Urothelium cell line (cell line): ENCODE results near the gene SPEN.

Source experiments
- DNase-seq: peaks from one replicate; pipeline ENCODE4 v3.0.0; 2011; ENCODE audit warnings: low spot score, mixed read lengths
- FAIRE-seq: peaks from 2 replicates; lab custom pipeline; 2011; peaks lifted over from hg19 to GRCh38; lab: Jason Lieb, UNC

SPEN gene

DNA sequence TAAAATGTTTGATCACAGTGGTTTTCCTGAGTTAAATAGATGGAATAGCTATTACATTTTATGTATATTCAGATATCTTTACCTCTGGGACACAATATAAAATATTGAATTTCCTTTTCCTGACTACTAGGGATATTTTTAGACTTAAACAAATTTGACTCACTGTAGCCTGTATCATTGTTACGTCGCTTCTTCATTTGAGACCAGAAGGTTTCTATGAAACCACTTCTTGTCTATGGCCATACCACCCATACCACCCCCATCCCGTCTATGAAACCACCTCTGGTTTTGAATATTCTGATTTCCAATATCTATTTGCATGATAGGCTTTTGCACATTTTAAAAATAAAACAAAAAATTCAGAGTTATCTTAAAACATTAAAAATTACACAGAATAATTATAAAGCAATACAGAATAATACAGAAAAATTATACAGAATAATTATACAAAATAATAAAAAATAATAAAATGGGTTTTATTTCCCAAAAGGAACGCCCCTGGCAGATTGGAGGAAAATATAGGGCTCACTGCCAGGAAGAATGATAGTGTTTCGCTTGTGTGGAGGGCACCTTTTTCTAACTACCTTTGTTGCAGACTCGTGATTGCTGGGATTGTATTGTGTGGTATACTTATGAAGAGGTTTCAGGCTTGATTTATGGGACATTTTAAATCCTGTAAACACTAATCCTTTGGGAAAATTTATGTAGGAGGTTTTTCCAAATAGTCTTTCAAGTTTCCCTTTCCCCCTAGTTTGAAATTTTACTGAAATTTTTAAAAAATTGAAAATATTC is 4.7 kb downstream of the SPEN start:
- FAIRE-seq: no peak
- DNase-seq: no peak

DNA sequence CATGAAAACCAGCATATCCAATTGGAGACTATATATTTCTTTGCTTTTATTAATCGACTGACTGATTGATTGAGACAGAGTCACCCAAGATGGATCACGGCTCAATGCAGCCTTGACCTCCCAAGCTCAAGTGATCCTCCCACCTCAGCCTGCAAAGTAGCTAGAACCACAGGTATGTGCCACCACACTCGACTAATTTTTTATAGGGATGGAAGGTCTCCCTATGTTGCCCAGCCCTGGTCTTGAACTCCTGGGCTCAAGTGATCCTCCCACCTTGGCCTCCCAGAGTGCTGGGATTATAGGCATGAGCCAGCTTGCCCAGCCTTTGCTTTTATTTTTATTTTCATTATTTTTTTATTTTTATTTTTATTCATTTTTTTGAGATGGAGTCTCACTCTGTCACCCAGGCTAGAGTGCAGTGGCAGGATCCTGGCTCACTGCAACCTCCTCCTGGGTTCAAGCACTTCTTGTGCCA is 5.4 kb downstream of the SPEN start:
- DNase-seq (no peak), FAIRE-seq (no peak)

DNA sequence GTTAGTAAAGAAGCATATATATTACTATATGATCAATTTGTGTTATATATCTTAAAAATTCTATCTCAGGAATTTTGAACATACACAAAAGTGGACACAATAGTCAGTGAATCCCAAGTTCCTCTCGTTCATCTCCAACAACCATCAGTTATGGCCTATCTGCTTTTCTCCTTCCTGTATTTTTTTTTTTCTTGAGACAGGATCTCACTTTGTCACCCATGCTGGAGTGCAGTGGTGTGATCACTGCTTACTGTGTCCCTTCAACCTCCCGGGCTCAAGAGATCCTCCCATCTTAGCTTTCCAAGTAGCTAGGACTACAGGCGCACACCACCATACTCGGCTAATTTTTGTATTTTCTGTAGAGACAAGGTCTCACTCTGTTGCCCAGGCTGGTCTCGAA is 9.4 kb downstream of the SPEN start:
- DNase-seq (no peak), FAIRE-seq (no peak)

DNA sequence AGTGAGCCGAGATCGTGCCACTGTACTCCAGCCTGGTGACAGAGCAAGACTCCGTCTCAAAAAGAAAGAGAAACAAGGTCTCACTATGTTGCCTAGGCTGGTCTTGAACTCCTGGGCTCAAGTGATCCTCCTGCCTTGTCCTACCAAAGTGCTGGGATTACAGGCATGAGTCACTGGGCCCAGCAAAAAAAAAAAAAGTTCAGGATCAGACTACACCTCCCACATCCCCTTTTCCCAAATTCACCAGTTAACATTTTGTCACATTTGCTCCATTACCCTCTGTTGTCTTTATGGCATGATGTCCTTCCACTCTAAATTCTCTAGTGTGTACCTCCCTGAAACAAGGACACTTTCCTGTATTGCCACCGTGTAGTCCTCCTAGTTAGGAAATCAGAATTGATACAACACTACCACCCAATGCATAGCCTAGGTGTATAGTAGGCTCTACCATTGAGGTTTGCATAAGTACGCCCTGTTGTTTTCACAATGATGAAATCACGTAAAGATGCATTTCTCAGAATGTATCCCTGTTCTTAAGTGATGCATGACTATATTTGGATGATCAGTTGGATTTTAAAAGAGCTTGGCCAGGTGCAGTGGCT is 10.7 kb downstream of the SPEN start:
- DNase-seq: no peak
- no peak for FAIRE-seq

DNA sequence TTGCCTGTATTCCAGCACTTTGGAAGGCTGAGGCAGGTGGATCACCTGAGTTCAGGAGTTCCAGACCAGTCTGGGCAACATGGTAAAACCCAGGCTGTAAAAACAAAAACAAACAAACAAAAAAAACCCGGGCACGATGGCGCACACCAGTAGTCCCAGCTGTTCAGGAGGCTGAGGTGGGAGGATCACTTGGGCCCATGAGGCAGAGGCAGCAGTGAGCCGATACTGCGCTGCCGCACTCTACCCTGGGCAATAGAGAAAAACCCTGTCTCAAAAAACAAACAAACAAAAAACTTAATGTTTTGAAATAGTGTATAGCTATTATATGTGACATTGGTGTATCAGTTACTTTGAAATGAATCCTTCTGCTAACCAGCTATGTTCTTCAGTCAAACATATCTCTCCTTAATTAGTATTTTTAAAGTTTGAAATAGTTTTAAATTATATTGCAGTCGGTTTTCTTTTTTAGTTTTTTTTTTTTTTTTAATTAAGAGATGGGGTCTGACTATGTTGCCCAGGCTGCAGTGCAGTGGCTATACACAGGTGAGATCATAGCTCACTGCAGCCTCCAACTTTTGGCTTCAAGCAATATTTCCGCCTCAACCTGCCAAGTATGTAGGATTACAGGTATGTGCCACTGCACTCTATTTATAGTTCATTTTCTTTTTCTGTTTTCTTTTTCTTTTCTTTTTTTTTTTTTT is 11.3 kb downstream of the SPEN start:
- no peak for DNase-seq
- no peak for FAIRE-seq

DNA sequence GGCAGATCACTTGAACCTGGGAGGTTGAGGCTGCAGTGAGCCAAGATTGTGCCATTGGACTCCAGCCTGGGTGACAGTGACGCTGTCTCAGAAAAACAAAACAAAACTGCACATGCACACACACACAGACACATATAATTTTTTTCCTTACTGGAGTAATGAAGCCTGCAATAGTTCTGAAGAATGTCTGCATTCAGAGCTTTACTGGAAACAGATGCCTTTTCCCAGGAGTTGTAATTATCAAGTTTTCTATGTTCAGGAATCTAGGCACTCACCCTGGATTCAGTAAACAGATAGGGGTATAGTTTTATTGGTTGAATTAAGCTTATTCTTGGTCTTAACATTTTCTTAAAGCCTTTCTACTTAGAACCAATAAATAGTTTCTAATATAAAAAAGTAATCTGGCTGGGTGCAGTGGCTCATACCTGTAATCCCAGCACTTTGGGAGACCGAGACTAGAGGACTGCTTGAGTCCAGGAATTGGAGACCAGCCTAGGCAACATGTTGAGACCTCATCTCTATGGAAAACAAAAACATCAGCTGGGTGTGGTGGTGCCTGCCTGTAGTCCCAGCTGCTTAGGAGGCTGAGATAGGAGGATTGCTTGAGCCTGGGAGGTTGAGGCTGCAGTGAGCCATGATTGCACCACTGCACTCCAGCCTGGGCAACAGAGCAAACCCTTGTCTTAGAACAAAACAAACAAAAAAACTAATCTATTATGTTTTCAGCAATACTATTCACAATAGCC is 15.8 kb downstream of the SPEN start:
- FAIRE-seq: no peak
- no peak for DNase-seq

DNA sequence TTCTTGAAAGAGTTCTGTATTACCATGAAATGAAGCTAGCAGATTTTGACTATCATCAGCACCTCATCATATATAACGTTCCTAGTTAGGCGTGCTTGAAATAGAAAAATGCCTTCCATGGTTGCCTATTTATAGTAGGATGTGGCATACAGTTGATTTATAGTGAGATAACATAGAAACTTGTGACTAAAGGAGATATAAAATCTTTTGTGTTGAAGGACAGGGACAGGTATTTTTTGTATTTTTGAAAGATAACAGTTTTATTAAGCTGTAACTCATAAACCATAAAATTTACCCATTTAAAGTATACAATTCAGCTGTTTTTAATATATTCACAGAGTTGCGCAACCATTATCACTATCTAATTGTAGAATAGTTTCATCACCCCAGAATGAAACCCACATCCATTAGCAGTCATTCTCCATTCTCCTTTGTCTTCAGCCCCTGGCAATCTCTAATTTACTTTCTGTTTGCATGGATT is 19.3 kb downstream of the SPEN start:
- no peak for FAIRE-seq
- DNase-seq: no peak

DNA sequence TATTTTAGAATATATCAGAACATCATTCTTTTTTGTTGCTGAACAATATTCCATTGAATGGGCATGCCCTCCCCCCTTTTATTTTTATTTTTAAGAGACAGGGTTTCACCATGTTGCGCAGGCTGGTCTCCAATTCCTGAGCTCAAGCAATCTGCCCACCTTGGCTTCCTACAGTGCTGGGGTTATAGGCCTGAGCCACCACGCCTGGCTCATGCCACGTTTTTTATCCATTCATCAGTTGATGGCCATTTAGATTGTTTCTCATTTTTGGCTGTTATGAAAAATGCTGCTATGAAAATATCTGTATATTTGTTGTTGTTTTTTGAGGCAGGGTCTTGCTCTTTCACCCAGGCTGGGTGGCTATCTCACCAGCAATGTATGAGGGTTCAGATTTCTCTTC is 19.8 kb downstream of the SPEN start:
- FAIRE-seq (no peak), DNase-seq (no peak)

DNA sequence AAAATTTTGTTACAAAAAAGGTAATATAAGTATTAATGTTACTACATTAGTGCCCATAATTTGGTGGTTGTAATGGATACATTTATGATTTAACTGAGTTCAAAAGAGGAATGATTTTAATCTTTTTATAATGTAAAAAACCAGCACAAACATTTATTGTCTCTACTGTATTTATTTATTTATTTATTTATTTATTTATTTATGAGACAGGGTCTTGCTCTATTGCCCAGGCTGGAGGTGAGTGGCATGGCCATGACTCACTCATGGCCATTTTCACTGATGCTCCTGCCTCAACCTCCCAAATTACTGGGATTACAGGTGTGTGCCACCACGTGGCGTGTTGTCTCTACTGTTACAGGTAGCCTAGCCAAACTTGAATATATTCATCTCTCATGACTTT is 21.9 kb downstream of the SPEN start:
- FAIRE-seq: no peak
- no peak for DNase-seq

DNA sequence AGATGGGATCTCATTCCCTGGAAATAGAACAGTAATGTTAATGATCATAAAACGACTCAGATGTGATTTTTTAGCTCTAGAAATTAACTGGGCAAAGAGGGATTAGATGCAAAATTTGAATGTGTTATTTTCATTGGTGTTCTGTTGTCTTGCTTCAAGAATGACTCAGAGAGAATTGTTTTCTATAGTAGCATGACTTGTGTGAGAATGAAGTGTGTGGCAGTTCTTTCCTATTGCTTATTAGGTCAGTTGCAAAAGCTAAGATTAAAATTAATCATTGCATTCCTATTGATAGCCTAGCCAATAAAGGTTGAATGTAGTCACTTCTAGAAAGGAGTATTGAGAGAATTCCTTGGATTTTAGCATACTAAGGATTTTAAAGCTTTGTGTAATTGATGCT is 22.9 kb downstream of the SPEN start:
- DNase-seq (no peak), FAIRE-seq (no peak)

DNA sequence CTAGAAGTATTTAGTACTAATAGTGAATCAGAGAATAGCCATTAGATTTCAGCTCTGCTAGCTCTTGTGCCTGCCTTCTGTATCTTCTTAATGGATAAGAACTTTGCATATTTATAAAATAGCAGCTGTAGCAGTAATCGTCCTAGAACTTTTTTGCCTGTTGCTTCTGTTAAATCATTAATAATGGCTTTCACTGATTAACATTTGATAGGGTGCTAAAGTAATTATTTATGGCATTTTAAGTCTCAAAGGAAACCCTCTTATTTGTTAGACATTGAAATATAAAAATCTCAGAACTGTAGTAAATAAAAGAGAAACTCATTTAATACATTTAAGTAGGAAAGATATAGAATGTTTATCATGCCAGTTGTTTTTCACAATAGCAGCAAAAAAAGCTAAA is 27.0 kb downstream of the SPEN start:
- no peak for FAIRE-seq
- no peak for DNase-seq

DNA sequence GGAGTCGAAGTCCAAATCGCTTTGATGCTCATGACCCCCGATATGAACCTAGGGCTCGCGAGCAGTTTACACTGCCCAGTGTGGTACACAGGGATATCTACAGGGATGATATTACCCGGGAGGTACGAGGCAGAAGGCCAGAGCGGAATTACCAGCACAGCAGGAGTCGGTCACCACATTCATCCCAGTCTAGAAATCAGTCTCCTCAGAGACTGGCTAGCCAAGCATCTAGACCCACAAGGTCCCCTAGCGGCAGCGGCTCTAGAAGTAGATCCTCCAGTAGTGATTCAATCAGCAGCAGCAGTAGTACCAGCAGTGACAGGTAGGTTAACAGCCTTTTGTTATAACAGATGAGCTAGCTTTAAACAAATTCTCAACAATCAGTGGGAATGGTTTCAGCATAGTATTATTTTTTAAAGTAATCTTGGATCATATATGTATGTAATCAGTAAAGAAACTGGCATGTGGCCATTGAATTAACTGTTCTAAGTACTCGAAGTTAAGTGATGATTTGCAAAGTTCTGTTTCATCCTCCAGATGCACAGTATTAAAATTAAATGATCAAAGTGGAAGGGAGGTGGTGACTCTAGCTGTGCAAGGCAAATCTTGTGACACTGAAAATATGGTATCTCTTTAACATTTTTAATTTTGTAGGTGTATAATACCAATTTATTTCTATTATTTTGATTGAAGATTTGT is 29.0 kb downstream of the SPEN start:
- DNase-seq (no peak), FAIRE-seq (no peak)

DNA sequence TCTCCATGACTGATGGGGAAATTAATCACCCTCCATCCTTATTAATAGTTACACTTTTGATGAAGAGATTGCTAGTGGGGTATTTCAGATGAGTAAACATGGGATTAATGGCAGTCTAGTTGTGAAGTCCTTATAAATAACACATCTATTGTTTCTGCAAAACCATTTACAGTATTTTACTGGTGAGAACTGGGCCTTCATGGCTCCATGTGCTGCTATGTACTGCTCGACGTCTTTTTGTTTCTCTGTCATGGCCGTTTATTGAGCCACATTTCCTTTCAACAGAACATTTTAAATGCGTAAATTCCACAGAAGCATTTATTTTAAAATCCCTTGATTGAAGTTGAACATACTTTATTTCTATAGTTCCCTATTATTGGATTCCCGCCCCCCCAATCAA is 34.5 kb downstream of the SPEN start:
- DNase-seq: no peak
- no peak for FAIRE-seq

DNA sequence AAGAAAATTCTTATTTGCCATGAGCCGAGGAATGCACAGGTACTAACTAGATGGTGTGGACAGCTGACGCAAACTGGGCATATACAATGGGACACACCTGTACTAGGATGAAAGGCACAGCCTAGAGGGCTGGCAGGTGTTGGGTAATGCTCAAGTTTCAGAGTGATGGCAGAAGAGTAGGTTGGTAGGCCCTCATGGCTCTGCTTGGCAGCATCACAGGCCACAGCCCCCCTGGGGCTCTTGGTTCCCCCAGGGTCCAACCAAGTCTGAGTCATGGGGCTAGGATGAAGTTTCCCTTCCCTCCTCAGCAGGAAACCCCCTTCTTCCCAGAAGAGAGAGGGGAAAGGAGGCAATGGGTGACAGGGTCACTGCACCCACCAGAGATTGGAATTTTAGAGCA is 35.2 kb downstream of the SPEN start:
- FAIRE-seq: no peak

DNA sequence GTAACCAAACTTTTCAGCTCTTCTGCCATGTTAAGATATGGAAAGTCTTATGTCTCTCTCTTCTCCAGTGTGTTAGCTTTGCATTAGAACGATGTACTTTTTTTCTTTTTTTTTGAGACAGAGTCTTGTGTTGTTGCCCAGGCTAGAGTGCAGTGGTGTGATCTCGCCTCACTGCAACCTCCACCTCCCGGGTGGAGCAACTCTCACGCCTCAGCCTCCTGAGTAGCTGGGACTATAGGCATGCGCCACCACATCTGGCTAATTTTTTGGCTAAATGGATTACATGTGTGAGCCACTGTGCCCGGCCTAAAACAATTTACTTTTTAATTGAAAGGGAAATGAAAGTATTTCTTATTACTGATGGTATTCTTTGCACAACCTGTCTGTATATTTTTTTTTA is 35.8 kb downstream of the SPEN start:
- no peak for DNase-seq
- FAIRE-seq: no peak

More for the DNA sequence above, 35.2 kb downstream of the SPEN start:
- no peak for DNase-seq

DNA sequence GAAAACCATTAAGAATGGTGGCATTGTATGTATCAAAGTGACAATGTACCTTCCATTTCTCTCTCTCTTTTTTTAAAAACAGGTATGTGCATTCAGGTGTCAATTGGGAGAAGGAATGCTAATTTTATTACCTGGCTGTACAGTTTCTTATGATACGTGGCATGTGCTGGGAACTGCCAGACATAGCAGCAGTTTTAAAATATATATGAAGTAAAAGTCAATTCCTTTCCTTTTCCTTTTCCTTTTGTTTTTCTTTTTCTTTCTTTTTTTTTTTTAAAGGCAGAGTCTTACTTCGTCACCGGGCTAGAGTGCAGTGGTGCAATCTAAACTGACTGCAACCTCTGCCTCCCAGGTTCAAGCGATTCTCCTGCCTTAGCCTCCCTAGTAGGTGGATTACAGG is 37.0 kb downstream of the SPEN start:
- DNase-seq: no peak
- no peak for FAIRE-seq

DNA sequence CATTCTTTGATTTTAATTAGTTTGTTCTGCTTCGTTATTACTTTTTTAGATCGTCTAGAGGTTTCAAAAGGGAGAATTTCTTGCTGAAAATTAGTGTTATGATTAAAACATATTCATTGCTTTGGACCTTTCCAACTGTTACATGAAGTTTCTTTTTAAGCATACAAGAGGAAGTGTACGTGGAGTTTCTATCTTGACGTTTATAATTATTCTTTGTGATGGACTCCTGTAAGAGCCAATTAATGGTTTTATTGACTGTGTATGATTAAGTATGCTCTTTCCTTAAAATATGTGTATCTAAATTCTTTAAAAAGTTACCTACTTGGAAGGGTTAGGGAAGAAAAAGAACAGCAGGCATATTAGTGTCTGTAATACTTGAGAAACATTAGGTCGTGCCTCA is 37.8 kb downstream of the SPEN start:
- DNase-seq (no peak), FAIRE-seq (no peak)

DNA sequence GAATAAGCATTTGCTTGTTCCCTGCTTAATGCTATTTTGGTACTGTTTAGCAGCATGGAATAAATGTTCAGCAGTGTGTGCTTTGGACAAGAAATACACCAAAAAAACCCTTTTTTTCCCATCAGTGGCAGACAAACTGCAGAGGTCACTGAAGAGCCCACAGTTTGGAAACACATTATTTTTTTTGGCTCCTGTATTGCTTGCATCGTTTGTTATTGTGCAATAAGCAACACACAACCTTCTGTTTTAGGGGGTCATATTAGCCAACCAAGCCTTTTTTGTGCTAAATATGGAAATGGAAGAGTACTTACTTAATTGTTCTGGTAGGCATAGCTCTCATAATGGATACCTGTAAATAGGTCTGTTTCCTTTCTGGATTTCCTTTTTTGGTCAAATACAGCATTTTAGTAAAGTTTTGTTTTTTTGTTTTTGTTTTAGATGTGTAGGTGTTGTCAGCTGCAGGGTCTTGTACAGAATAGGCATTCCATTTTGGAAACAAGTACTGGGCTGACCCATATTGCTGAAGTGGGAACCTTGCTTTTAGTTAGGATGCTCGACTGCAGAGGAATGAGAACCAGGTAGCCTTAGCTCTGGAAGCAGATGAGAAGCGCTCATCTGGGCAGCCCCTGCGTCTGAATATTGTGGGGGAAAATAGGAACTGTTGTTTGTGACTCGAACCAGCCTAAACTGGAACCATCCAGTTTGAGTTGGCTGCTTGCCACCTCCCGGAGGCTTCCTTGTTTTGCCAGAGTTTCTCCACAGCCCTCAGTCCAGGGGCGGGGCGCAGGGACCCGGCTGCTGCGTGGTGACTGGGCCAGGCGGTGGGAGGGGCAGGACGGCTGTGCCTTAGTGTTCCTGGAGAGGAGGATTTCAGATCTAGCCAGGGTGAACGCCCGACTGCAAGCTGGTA is 38.4 kb downstream of the SPEN start:
- peak; percentile 90 for DNase-seq
- no peak for FAIRE-seq

DNA sequence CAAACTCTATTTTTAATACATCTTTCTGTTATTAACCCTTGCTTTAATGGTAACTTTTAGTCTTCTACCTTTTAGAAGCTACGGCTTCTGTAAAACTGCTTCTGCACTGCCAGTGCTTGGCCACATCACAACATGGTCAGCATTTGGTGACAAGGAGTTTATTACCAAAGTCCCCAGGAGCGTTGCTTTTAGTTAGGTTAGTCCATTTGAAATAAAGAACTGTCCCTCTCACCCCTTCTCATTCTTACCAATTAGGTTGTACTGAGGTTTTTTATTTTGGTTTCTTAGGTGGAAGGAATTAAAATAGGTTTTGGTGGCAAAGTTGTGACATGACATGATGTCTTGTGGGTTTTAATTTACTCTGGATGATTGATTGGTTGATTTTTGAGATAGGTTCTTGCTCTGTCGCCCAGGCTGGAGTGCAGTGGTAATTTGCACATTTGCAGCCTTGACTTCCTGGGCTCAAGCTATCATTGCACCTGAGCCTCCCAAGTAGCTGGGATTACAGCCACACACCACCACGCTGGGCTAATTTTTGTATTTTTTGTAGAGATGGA is 39.2 kb downstream of the SPEN start:
- no peak for DNase-seq
- no peak for FAIRE-seq
